ENCODE measurements around the gene ANKRD24. TPM values are rescaled to one million over a fixed set of nuclear protein-coding genes. Genes with fewer than 3 reads are reported as not detected.
A peak's percentile ranks its signal among the peaks of the same experiment; 100 is the strongest.
"Not testable (repeated sequence)": the region's sequence is repeated elsewhere in the genome, so short reads cannot be mapped to it uniquely, and the experiment has no call there.

ANKRD24 gene
- total RNA-seq, 1 experiment from 2014 or later = 1.2 TPM

DNA sequence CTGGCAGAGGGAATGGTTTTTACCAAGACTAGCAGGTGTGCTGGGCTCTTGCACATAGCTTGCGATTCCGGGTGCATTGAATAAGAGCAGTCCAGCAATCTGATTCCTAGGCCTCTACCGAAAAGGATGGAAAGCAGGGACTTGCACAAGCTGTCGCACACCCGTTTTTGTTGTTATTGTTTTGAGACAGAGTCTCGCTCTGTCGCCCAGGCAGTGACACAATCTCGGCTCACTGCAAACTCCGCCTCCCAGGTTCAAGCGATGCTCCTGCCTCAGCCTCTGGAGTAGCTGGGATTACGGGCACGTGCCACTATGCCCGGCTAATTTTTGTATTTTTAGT lies 52.3 kb downstream of the ANKRD24 start:
- intact Hi-C loops (cut with micrococcal nuclease) = no loop called here
- no peak overlapping the region for H3K27ac Mint-ChIP-seq (ENCODE audit: low read depth, unreplicated experiment)
- no peaks in the 10 kb centered on the region for H3K27me3 Mint-ChIP-seq (ENCODE audit: insufficient read depth, unreplicated experiment)
- H3K9me3 Mint-ChIP-seq (ENCODE audit: unreplicated experiment) = no peaks in the 10 kb centered on the region
- peaks cover 4% of the 10 kb centered on the region for H3K4me1 Mint-ChIP-seq (ENCODE audit: insufficient read depth, unreplicated experiment)
- ChIA-PET POLR2A (interaction anchor here (0.6 to 1.0 kb wide), 3 partner anchors 8 to 922 kb away, joined by 3 to 5 read pairs (median 3); partner anchors contain the start of gene YJU2), CTCF (no interaction called here)
- TF ChIP-seq CTCF (IDR thresholded peaks at IDR 0.05; ENCODE audit: unreplicated experiment) = no peak
- DNase-seq (ENCODE audit: unreplicated experiment) = no peak
- no TSS peak for BruUV-seq (replicated peaks)
- H3K36me3 Mint-ChIP-seq (ENCODE audit: insufficient read depth, unreplicated experiment) = peaks cover 4% of the 10 kb centered on the region
- no peak overlapping the region for H3K4me3 Mint-ChIP-seq (ENCODE audit: unreplicated experiment)

- H3K4me3 Mint-ChIP-seq (ENCODE audit: unreplicated experiment); BruUV-seq (replicated peaks); H3K9me3 Mint-ChIP-seq (ENCODE audit: unreplicated experiment); H3K4me1 Mint-ChIP-seq (ENCODE audit: insufficient read depth, unreplicated experiment); H3K36me3 Mint-ChIP-seq (ENCODE audit: insufficient read depth, unreplicated experiment); H3K27ac Mint-ChIP-seq (ENCODE audit: low read depth, unreplicated experiment); H3K27me3 Mint-ChIP-seq (ENCODE audit: insufficient read depth, unreplicated experiment); intact Hi-C loops (cut with micrococcal nuclease); DNase-seq (ENCODE audit: unreplicated experiment): not testable (repeated sequence)
- CTCF ChIA-PET = interaction anchor here (0.6 kb wide), 1 partner anchor 32 kb away, joined by 4 read pairs; no protein-coding TSS in a partner anchor
- POLR2A ChIA-PET = interaction anchor here (0.7 kb wide), 1 partner anchor 50 kb away, joined by 4 read pairs; no protein-coding TSS in a partner anchor
Measured at GRCh38 chr19:4237510-4237909, 55.0 kb downstream of the ANKRD24 start.

- Mint-ChIP-seq H3K9me3 (ENCODE audit: unreplicated experiment) (no peaks in the 10 kb centered on the region), H3K4me3 (ENCODE audit: unreplicated experiment) (no peak overlapping the region), H3K4me1 (ENCODE audit: insufficient read depth, unreplicated experiment) (no peaks in the 10 kb centered on the region), H3K27me3 (ENCODE audit: insufficient read depth, unreplicated experiment) (no peaks in the 10 kb centered on the region), H3K27ac (ENCODE audit: low read depth, unreplicated experiment) (no peak overlapping the region), H3K36me3 (ENCODE audit: insufficient read depth, unreplicated experiment) (no peaks in the 10 kb centered on the region)
- no peak for DNase-seq (ENCODE audit: unreplicated experiment)
- ChIA-PET POLR2A (no interaction called here), CTCF (interaction anchor here (0.9 kb wide), 1 partner anchor 37 kb away, joined by 4 read pairs; no protein-coding TSS in a partner anchor)
- no peak for TF ChIP-seq CTCF (IDR thresholded peaks at IDR 0.05; ENCODE audit: unreplicated experiment)
- intact Hi-C loops (cut with micrococcal nuclease) = no loop called here
- BruUV-seq (replicated peaks) = no TSS peak
Measured at GRCh38 chr19:4238831-4239230, 56.3 kb downstream of the ANKRD24 start.

DNA sequence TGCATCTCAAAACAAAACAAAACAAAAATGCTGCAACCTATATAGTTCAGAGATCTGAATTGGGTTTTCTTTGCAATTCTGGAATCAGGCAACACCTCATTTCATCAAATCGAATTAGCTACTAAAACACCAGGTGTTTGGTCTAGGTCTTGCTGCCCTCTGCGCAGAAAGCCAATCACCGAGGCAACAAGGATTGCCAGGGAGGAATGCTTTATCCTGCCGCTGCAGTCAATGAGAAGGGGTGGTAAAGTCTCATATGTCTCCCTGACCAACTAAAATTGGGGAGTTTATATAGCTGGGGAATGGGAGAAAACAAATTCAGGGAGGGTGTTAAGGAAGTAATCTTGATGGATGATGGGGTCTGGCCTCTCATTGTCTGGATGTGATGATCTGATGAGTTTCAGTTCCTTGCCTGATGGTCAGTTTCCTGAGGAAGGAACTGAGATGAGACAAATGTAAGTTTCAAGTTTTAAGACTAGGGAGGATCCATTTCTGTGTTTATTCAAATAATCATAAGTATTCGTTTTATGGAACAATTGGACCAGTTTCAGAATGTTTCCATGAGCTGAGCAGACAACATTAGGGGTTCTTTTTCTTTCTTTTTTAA lies 59.4 kb downstream of the ANKRD24 start:
- DNase-seq (ENCODE audit: unreplicated experiment) = no peak
- Mint-ChIP-seq H3K27ac (ENCODE audit: low read depth, unreplicated experiment) (no peak overlapping the region), H3K4me1 (ENCODE audit: insufficient read depth, unreplicated experiment) (no peaks in the 10 kb centered on the region), H3K9me3 (ENCODE audit: unreplicated experiment) (no peaks in the 10 kb centered on the region), H3K4me3 (ENCODE audit: unreplicated experiment) (no peak overlapping the region), H3K27me3 (ENCODE audit: insufficient read depth, unreplicated experiment) (no peaks in the 10 kb centered on the region), H3K36me3 (ENCODE audit: insufficient read depth, unreplicated experiment) (no peaks in the 10 kb centered on the region)
- intact Hi-C loops (cut with micrococcal nuclease) = no loop called here
- ChIA-PET POLR2A (no interaction called here), CTCF (interaction anchor here (0.6 to 0.9 kb wide), 2 partner anchors 9 to 143 kb away, joined by 3 to 5 read pairs; no protein-coding TSS in a partner anchor)
- BruUV-seq (replicated peaks) = no TSS peak
- no peak for TF ChIP-seq CTCF (IDR thresholded peaks at IDR 0.05; ENCODE audit: unreplicated experiment)

DNA sequence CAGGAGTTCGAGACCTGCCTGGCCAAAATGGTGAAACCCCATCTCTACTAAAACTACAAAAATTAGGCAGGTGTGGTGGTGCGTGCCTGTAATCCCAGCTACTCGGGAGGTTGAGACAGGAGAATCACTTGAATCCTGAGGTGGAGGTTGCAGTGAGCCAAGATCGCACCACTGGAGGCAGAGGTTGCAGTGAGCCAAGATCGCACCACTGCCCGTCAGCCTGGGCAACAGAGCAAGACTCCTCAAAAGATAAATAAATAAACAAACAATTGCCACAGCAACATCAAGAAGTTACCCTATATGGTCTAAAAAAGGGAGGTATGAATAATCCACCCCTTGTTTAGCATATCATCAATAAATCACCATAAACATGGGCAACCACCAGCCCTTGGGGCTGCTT lies 63.4 kb downstream of the ANKRD24 start:
- H3K9me3 Mint-ChIP-seq (ENCODE audit: unreplicated experiment); H3K4me1 Mint-ChIP-seq (ENCODE audit: insufficient read depth, unreplicated experiment); H3K27ac Mint-ChIP-seq (ENCODE audit: low read depth, unreplicated experiment); intact Hi-C loops (cut with micrococcal nuclease); H3K27me3 Mint-ChIP-seq (ENCODE audit: insufficient read depth, unreplicated experiment); CTCF ChIA-PET; BruUV-seq (replicated peaks); POLR2A ChIA-PET; DNase-seq (ENCODE audit: unreplicated experiment): not testable (repeated sequence)
- Mint-ChIP-seq H3K36me3 (ENCODE audit: insufficient read depth, unreplicated experiment) (peaks cover 26% of the 10 kb centered on the region), H3K4me3 (ENCODE audit: unreplicated experiment) (peak overlapping the region; percentile 44)

Measured in MCF 10A (cell line).